H1 (cell line): ENCODE measurements around the gene CCDC138. TPM values are rescaled to one million over a fixed set of nuclear protein-coding genes. Genes with fewer than 3 reads are reported as not detected.

ENCODE experiments used
- CTCF ChIA-PET: fragments of 300-600 bp; sonication (Branson Sonifier 250); formaldehyde crosslinking; loops from one replicate; lab custom pipeline; 2021; ENCODE audit not compliant: partially characterized antibody; lab: Charles Lee
- POLR2A ChIA-PET: fragments of 300-600 bp; sonication (Branson Sonifier 250); formaldehyde crosslinking; loops from one replicate; lab custom pipeline; 2021; ENCODE audit warnings: inconsistent platforms; ENCODE audit not compliant: partially characterized antibody; lab: Charles Lee
- DNase-seq, 2 experiments: peaks; one replicate each; pipeline versions ENCODE4 v3.0.0 to v3.0.0-alpha.2; 2010 to 2022; ENCODE audit warnings: low spot score in 2 of 2, low read depth in 1 of 2, mixed read lengths in 1 of 2
- FAIRE-seq: peaks from 2 replicates; lab custom pipeline; 2011; peaks lifted over from hg19 to GRCh38; lab: Jason Lieb, UNC
- H2AFZ ChIP-seq: 2 replicates; pipeline ENCODE4 v1.8.1; 2012; ENCODE audit warnings: low read length, inconsistent platforms
- H2AK5ac ChIP-seq: 2 replicates; pipeline ENCODE4 v1.6.1; 2013; ENCODE audit warnings: low read depth, low read length
- H2BK120ac ChIP-seq: replicated peaks from 2 replicates; pipeline ENCODE3; 2013; ENCODE audit warnings: low read depth, low read length, inconsistent platforms
- H2BK12ac ChIP-seq: 2 replicates; pipeline ENCODE4 v1.6.1; 2013; ENCODE audit warnings: low read depth, low read length
- H2BK15ac ChIP-seq: 2 replicates; pipeline ENCODE4 v1.6.1; 2013; ENCODE audit warnings: low read length
- H2BK20ac ChIP-seq: 2 replicates; pipeline ENCODE4 v1.6.1; 2013; ENCODE audit warnings: low read length
- H2BK5ac ChIP-seq: 2 replicates; pipeline ENCODE4 v1.6.1; 2013; ENCODE audit warnings: low read depth, low read length
- H3K14ac ChIP-seq: 2 replicates; pipeline ENCODE4 v1.6.1; 2013; ENCODE audit warnings: inconsistent platforms; ENCODE audit not compliant: insufficient read length
- H3K18ac ChIP-seq: 2 replicates; pipeline ENCODE4 v1.6.1; 2013; ENCODE audit warnings: low read length; ENCODE audit errors: extremely low read depth
- H3K23ac ChIP-seq: 2 replicates; pipeline ENCODE4 v1.6.1; 2013; ENCODE audit warnings: inconsistent platforms; ENCODE audit not compliant: insufficient read length
- H3K23me2 ChIP-seq: 2 replicates; pipeline ENCODE4 v1.6.1; 2013; ENCODE audit warnings: low read depth, low read length
- H3K27ac ChIP-seq: 2 replicates; pipeline ENCODE4 v1.6.1; 2011; ENCODE audit warnings: low read depth, low read length, inconsistent platforms
- H3K27me3 ChIP-seq, 4 experiments: replicated peaks in 1 of 4; 1 replicate in 1 of 4; 2 replicates in 3 of 4; pipeline versions ENCODE4 v1.6.1 to v1.8.1; 2011 to 2013; ENCODE audit warnings: low read length in 3 of 4, mild to moderate bottlenecking in 3 of 4, inconsistent platforms in 2 of 4, mixed read lengths in 2 of 4, moderate library complexity in 1 of 4; ENCODE audit not compliant: control insufficient read depth in 3 of 4, insufficient read depth in 3 of 4; ENCODE audit errors: extremely low read depth in 1 of 4
- H3K36me3 ChIP-seq, 4 experiments: 2 replicates each; pipeline versions ENCODE4 v1.6.1 to v1.8.1; 2011 to 2013; ENCODE audit warnings: mild to moderate bottlenecking in 4 of 4, low read length in 3 of 4, moderate library complexity in 2 of 4, control low read depth in 1 of 4, inconsistent platforms in 1 of 4; ENCODE audit not compliant: insufficient read depth in 4 of 4, control insufficient read depth in 2 of 4
- H3K4ac ChIP-seq: replicated peaks from 2 replicates; pipeline ENCODE3; 2013; ENCODE audit warnings: low read length, low read depth, mixed read lengths, inconsistent platforms; ENCODE audit not compliant: insufficient read length
- H3K4me1 ChIP-seq, 4 experiments: replicated peaks in 1 of 4; 1 replicate in 1 of 4; 2 replicates in 3 of 4; pipeline versions ENCODE4 v1.6.1 to v1.8.1; 2011 to 2013; ENCODE audit warnings: low read length in 3 of 4, inconsistent platforms in 2 of 4, mixed read lengths in 1 of 4; ENCODE audit not compliant: insufficient read depth in 4 of 4, control insufficient read depth in 3 of 4
- H3K4me2 ChIP-seq, 2 experiments: 2 replicates each; pipeline versions ENCODE4 v1.6.1 to v1.8.1; 2011 to 2013; ENCODE audit warnings: low read depth in 2 of 2, low read length in 2 of 2, control low read depth in 1 of 2, inconsistent platforms in 1 of 2, mild to moderate bottlenecking in 1 of 2; ENCODE audit not compliant: insufficient read depth in 1 of 2
- H3K4me3 ChIP-seq, 4 experiments: fragments of 200-600, 300-600 bp in 1 of 4; sonication (generic), shearing (Covaris generic), sonication (Bioruptor Twin) in 1 of 4; 2 replicates each; pipeline versions ENCODE4 v1.5.1 to v1.8.1; 2011 to 2016; ENCODE audit warnings: low read length in 4 of 4, low read depth in 3 of 4, control low read depth in 2 of 4, inconsistent platforms in 2 of 4, mild to moderate bottlenecking in 2 of 4, mixed read lengths in 1 of 4, moderate library complexity in 1 of 4; ENCODE audit not compliant: insufficient read depth in 2 of 4; ENCODE audit errors: extremely low read depth in 1 of 4
- H3K56ac ChIP-seq: replicated peaks from 2 replicates; pipeline ENCODE3; 2013; ENCODE audit warnings: low read depth, mild to moderate bottlenecking, mixed read lengths, low read length, inconsistent platforms; ENCODE audit not compliant: insufficient read length
- H3K79me1 ChIP-seq: 2 replicates; pipeline ENCODE4 v1.6.1; 2013; ENCODE audit warnings: low read depth, low read length, control low read depth
- H3K79me2 ChIP-seq, 2 experiments: 2 replicates each; pipeline versions ENCODE4 v1.6.1 to v1.8.1; 2012 to 2013; ENCODE audit warnings: low read length in 2 of 2, mild to moderate bottlenecking in 2 of 2, inconsistent platforms in 1 of 2; ENCODE audit not compliant: insufficient read depth in 2 of 2, control insufficient read depth in 1 of 2
- H3K9ac ChIP-seq, 4 experiments: replicated peaks in 1 of 4; 1 replicate in 1 of 4; 2 replicates in 3 of 4; pipeline versions ENCODE4 v1.6.1 to v1.8.1; 2011 to 2013; ENCODE audit warnings: low read depth in 3 of 4, low read length in 3 of 4, control low read depth in 2 of 4, mild to moderate bottlenecking in 2 of 4, moderate library complexity in 2 of 4, inconsistent platforms in 1 of 4; ENCODE audit errors: extremely low read depth in 1 of 4
- H3K9me3 ChIP-seq, 2 experiments: 2 replicates each; pipeline versions ENCODE4 v1.6.1 to v1.8.1; 2012 to 2013; ENCODE audit warnings: mild to moderate bottlenecking in 2 of 2, moderate library complexity in 2 of 2, control low read depth in 1 of 2, inconsistent platforms in 1 of 2, low read depth in 1 of 2, low read length in 1 of 2, mixed read lengths in 1 of 2; ENCODE audit not compliant: insufficient read depth in 2 of 2
- H4K20me1 ChIP-seq, 2 experiments: replicated peaks in 1 of 2; 2 replicates each; pipeline versions ENCODE3 to v1.8.1; 2011 to 2013; ENCODE audit warnings: inconsistent platforms in 2 of 2, low read length in 2 of 2, mild to moderate bottlenecking in 1 of 2; ENCODE audit not compliant: insufficient read depth in 2 of 2, control insufficient read depth in 1 of 2
- H4K5ac ChIP-seq: 2 replicates; pipeline ENCODE4 v1.6.1; 2013; ENCODE audit warnings: low read length, low read depth, mixed read lengths, inconsistent platforms; ENCODE audit not compliant: insufficient read length
- H4K8ac ChIP-seq: 2 replicates; pipeline ENCODE4 v1.8.0; 2013; ENCODE audit warnings: mild to moderate bottlenecking, moderate library complexity, low read length, inconsistent platforms; ENCODE audit not compliant: insufficient read depth; ENCODE audit errors: extremely low read depth
- H4K91ac ChIP-seq: replicated peaks from 2 replicates; pipeline ENCODE3; 2013; ENCODE audit warnings: low read length, mixed read lengths, inconsistent platforms; ENCODE audit not compliant: insufficient read length
- CEBPB ChIP-seq: IDR thresholded peaks from 2 replicates; pipeline ENCODE4 v1.6.1; 2012; ENCODE audit warnings: low read depth, low read length
- JUND ChIP-seq: IDR thresholded peaks from 2 replicates; pipeline ENCODE4 v1.6.1; 2011; ENCODE audit warnings: mild to moderate bottlenecking, improper control_type of control experiment, low read length
- NRF1 ChIP-seq: IDR thresholded peaks from 2 replicates; pipeline ENCODE4 v1.6.1; 2011; ENCODE audit warnings: mild to moderate bottlenecking, low read depth, low read length, improper control_type of control experiment
- RXRA ChIP-seq: IDR thresholded peaks from 2 replicates; pipeline ENCODE4 v1.6.1; 2011; ENCODE audit warnings: low read depth, mild to moderate bottlenecking, low read length, moderate library complexity; ENCODE audit not compliant: insufficient read depth
- SAP30 ChIP-seq: fragments of 300-600 bp; sonication (generic); IDR thresholded peaks from 2 replicates; pipeline ENCODE4 v1.7.1; 2012; ENCODE audit warnings: low read length, moderate library complexity, mild to moderate bottlenecking, inconsistent platforms; ENCODE audit not compliant: insufficient read depth, insufficient replicate concordance
- SIN3A ChIP-seq, 2 experiments: IDR thresholded peaks in 1 of 2; conservative IDR thresholded peaks in 1 of 2; 2 replicates each; pipeline ENCODE4 v1.6.1; 2011 to 2012; ENCODE audit warnings: low read length in 2 of 2, improper control_type of control experiment in 1 of 2, low read depth in 1 of 2, mild to moderate bottlenecking in 1 of 2
- SP4 ChIP-seq: IDR thresholded peaks from 2 replicates; pipeline ENCODE4 v1.6.1; 2012; ENCODE audit warnings: low read length, inconsistent platforms
- SUZ12 ChIP-seq: fragments of 200-600 bp; sonication (generic); IDR thresholded peaks from 2 replicates; pipeline ENCODE4 v1.6.1; 2012; ENCODE audit warnings: mild to moderate bottlenecking, inconsistent platforms, low read length, moderate library complexity, mixed read lengths
- WGBS, 2 experiments: shearing (Covaris generic) in 1 of 2; methylation state at CpG; one replicate each; pipeline versions ENCODE4 v1.1.6 to v1.1.7; 2013 to 2015; ENCODE audit warnings: low lambda C conversion rate in 2 of 2, mixed read lengths in 2 of 2, inconsistent platforms in 1 of 2, low coverage in 1 of 2, missing lambda C conversion rate in 1 of 2; ENCODE audit not compliant: insufficient replicate concordance in 2 of 2, insufficient coverage in 1 of 2, insufficient read length in 1 of 2; ENCODE audit errors: extremely low coverage in 1 of 2, missing lambda C conversion rate in 1 of 2; 5-methylcytosine and 5-hydroxymethylcytosine counted together
- polyA plus RNA-seq, 7 experiments: library from polyadenylated mRNA; depleted of rRNA in 3 of 7; stranded (reverse) in 5 of 7; unstranded in 2 of 7; fragments of >200 nt in 5 of 7; fragments of 200-250 nt in 2 of 7; gene quantifications; 1 replicate in 5 of 7; 2 replicates in 1 of 7; 4 replicates in 1 of 7; pipeline versions ENCODE4 v1.2.1 to v1.2.3, GENCODE V29; 2011 to 2013; ENCODE audit warnings: missing spikeins in 2 of 7, mixed read lengths in 2 of 7
- total RNA-seq: library from RNA; stranded (reverse); fragmentation: NEBNext Ultra II Directional; extraction: Animal tissue kit (Norgen Biotek cat#: 25700); gene quantifications from 2 replicates; pipeline ENCODE4 v1.2.1, GENCODE V29; 2021
- TF ChIP-seq, protein P1 (sequence below): IDR thresholded peaks from 2 replicates; pipeline ENCODE4 v1.6.1; 2012; ENCODE audit warnings: inconsistent platforms
- TF ChIP-seq, protein P2 (sequence below): IDR thresholded peaks from 2 replicates; pipeline ENCODE4 v1.6.1; 2012; ENCODE audit warnings: inconsistent platforms

The CCDC138 gene
- total and polyA plus RNA-seq, 2 of the 8 experiments (the other 6 are each of a cell fraction or from before 2014, with no cell fraction given) = 8.3 to 29.8 TPM

DNA sequence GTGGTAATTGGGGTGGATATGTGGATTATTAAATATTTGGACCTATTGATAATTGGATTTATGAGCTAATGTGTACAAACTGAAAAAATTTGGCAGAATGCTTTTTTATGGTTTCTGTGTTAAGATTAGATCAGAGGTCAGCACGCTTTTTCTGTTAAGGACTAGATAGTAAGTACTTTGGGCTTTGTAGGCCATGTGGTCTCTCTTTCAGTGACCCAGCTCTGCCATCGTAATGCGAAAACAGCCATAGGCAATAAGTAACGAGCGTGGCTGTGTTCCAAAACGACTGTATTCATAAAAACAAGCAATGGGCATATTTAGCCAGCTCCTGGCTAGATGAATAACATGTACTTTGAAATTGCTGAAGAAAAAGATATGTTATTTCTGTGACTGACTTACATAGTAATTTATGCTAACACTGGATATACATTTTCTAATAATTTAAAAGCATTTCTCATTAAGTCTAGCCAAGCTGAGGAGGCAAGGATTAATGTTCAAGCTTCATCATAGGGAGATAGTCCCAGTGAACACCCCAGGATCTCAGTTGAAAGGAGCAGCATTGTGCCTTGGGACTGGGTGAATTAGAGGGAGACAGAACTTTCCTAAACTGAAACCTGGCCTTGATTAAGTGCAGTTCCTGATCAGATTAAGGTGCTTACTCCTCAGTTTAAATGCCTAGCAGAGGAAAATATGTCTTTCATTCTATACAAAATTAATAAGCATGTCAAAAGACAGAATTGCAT, 20.0 kb downstream of the CCDC138 start:
- peaks cover 0 to 6% of the 10 kb centered on the region in 2 experiments; a peak in 1 of 4 replicates for H3K9me3 ChIP-seq
- H4K8ac ChIP-seq = no peak overlapping the region
- no peak overlapping the region for H3K56ac ChIP-seq
- DNase-seq (no peak), FAIRE-seq (no peak)
- H3K9ac ChIP-seq = no peak overlapping the region
- H3K4me1 ChIP-seq = no peaks in the 10 kb centered on the region
- H3K79me1 ChIP-seq = no peaks in the 10 kb centered on the region
- H3K4ac ChIP-seq = no peak overlapping the region
- H2BK15ac ChIP-seq = no peak overlapping the region
- H3K23me2 ChIP-seq = no peaks in the 10 kb centered on the region; the same call in 1 of the 2 replicates
- H2BK20ac ChIP-seq = no peak overlapping the region
- H3K79me2 ChIP-seq = peaks cover 0 to 35% of the 10 kb centered on the region in 2 experiments; a peak in 2 of 4 replicates
- H3K27me3 ChIP-seq = no peaks in the 10 kb centered on the region
- H2BK120ac ChIP-seq = no peak overlapping the region
- no peak overlapping the region for H3K4me3 ChIP-seq
- H4K91ac ChIP-seq = no peak overlapping the region
- no peak overlapping the region for H2AFZ ChIP-seq
- no peak overlapping the region for H4K5ac ChIP-seq
- no peak overlapping the region for H2AK5ac ChIP-seq
- H3K27ac ChIP-seq = no peak overlapping the region
- ChIA-PET POLR2A (no interaction called here), CTCF (interaction anchor here (0.6 to 1.4 kb wide), 2 partner anchors 53 to 170 kb away, joined by 3 read pairs; no protein-coding TSS in a partner anchor)
- H3K18ac ChIP-seq = no peak overlapping the region
- H3K14ac ChIP-seq = no peak overlapping the region
- no peak overlapping the region for H3K23ac ChIP-seq
- H2BK12ac ChIP-seq = no peak overlapping the region
- WGBS, 2 experiments = 94% methylated on average over 6 of the region's 6 CpGs; no CpG with 5 or more reads in 1 of the 2 experiments
- H2BK5ac ChIP-seq = no peak overlapping the region
- H3K36me3 ChIP-seq = peaks cover 2 to 58% (median 33%) of the 10 kb centered on the region in 4 experiments; a peak in 6 of 8 replicates
- H4K20me1 ChIP-seq = peaks cover 0 to 4% of the 10 kb centered on the region in 2 experiments
- TF ChIP-seq, protein P1, sequence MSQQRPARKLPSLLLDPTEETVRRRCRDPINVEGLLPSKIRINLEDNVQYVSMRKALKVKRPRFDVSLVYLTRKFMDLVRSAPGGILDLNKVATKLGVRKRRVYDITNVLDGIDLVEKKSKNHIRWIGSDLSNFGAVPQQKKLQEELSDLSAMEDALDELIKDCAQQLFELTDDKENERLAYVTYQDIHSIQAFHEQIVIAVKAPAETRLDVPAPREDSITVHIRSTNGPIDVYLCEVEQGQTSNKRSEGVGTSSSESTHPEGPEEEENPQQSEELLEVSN = no peak
- TF ChIP-seq SP4 = no peak
- TF ChIP-seq CEBPB = no peak
- TF ChIP-seq SUZ12 = no peak
- TF ChIP-seq, protein P2, sequence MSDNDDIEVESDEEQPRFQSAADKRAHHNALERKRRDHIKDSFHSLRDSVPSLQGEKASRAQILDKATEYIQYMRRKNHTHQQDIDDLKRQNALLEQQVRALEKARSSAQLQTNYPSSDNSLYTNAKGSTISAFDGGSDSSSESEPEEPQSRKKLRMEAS = no peak
- no peak for TF ChIP-seq RXRA
- TF ChIP-seq SAP30 = no peak
- no peak for TF ChIP-seq SIN3A (conservative IDR thresholded peaks at IDR 0.05 in 1 of 2, IDR thresholded peaks at IDR 0.05 in 1 of 2; ENCODE audit: low read depth in 1 of 2, low read length in 2 of 2)
- TF ChIP-seq NRF1 = no peak
- TF ChIP-seq JUND = no peak
- TF ChIP-seq, all 59 proteins: peak for 0
- no peak overlapping the region for H3K4me2 ChIP-seq
